Gastrocnemius medialis (tissue), 4 donors: ENCODE data around the gene CSF1. TPM values are rescaled to one million over a fixed set of nuclear protein-coding genes. Genes with fewer than 3 reads are reported as not detected.

Experiments
- ATAC-seq, 2 donors: fragments of 150-250 bp; one replicate each; pipeline ENCODE4 v1.9.1; 2016
- DNase-seq, 2 donors: peaks; one replicate each; pipeline ENCODE4 v3.0.0-alpha.2; 2019
- H3K27ac ChIP-seq, 4 donors: fragments of 200-600 bp; sonication (generic); 1 replicate in 1 of 4; 2 replicates in 3 of 4; pipeline ENCODE4 v1.5.1; 2016 to 2018; ENCODE audit warnings: mild to moderate bottlenecking in 2 of 4, moderate library complexity in 1 of 4
- H3K27me3 ChIP-seq, 3 donors: fragments of 200-600 bp; sonication (generic) in 2 of 3; 1 replicate in 1 of 3; 2 replicates in 2 of 3; pipeline versions ENCODE4 v1.5.1 to v1.6.0; 2016 to 2019; ENCODE audit warnings: mild to moderate bottlenecking in 1 of 3, moderate library complexity in 1 of 3
- H3K36me3 ChIP-seq, 2 donors: fragments of 200-600 bp; sonication (generic) in 1 of 2; one replicate each; pipeline ENCODE4 v1.5.1; 2017 to 2018
- H3K4me1 ChIP-seq, 2 donors: fragments of 200-600 bp; sonication (generic) in 1 of 2; one replicate each; pipeline ENCODE4 v1.5.1; 2016 to 2017; ENCODE audit warnings: mild to moderate bottlenecking in 2 of 2
- H3K4me3 ChIP-seq, 4 donors: fragments of 200-600 bp; sonication (generic) in 3 of 4; 1 replicate in 1 of 4; 2 replicates in 3 of 4; pipeline ENCODE4 v1.5.1; 2016 to 2019; ENCODE audit warnings: mild to moderate bottlenecking in 2 of 4
- H3K9me3 ChIP-seq, 3 donors: fragments of 200-600 bp; sonication (generic) in 2 of 3; 1 replicate in 1 of 3; 2 replicates in 2 of 3; pipeline ENCODE4 v1.5.1; 2016 to 2019
- POLR2A ChIP-seq, 2 donors: fragments of 450-650 bp; IDR thresholded peaks; one replicate each; pipeline ENCODE4 v1.6.1; 2017; ENCODE audit warnings: antibody characterized with exemption in 2 of 2, mild to moderate bottlenecking in 2 of 2, moderate library complexity in 2 of 2
- in situ Hi-C, 4 donors: fragments of 200-750 bp; cut with MboI; loops; one replicate each; pipeline versions ENCODE4 v1.15.0 to v1.8.0; 2017; ENCODE audit warnings: low sequenced_read_pairs in 4 of 4
- intact Hi-C: fragments of 100-400 bp; cut with DNase I; formaldehyde crosslinking; loops from one replicate; pipeline ENCODE4 v1.15.1; 2023; ENCODE audit warnings: low total_unique reads
- total RNA-seq, 4 donors: library from RNA; depleted of rRNA; stranded (reverse); fragments of >200 nt; gene quantifications; one replicate each; pipeline versions ENCODE4 v1.1.0 to v1.2.3, GENCODE V29; 2016
- TF ChIP-seq, protein P1 (sequence below), 5 experiments: fragments of 450-650 bp in 3 of 5; fragments of 200-600 bp in 2 of 5; sonication (generic) in 2 of 5; IDR thresholded peaks in 4 of 5; conservative IDR thresholded peaks in 1 of 5; 1 replicate in 4 of 5; 2 replicates in 1 of 5; pipeline ENCODE4 v1.5.1; 2016 to 2019; ENCODE audit warnings: antibody characterized with exemption in 5 of 5, mild to moderate bottlenecking in 3 of 5, moderate library complexity in 3 of 5

Gene CSF1
- total RNA-seq, 4 donors from 2014 or later, result 14.6 to 31.1 (median 19.6) TPM

DNA sequence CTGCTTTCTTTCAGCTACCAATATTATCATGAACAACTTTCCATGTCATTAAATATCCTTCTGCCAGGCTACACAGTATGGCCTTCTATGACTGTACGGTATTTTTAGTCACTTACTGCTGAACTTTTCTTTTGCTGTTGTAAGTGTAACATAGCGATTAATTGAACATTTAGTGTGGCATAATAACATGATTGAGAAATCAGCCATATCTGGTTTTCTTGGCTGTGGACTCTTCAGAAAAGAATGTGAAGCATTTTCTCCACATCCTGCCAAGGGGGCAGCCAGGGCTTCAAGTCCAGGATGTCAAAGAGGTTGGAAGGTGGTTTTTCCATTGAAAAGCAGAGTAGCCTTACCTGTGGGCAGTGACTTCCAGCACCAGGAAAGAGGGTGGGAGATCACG, 65.1 kb downstream of the CSF1 start:
- no peak for TF ChIP-seq POLR2A (IDR thresholded peaks at IDR 0.05)
- TF ChIP-seq, protein P1, sequence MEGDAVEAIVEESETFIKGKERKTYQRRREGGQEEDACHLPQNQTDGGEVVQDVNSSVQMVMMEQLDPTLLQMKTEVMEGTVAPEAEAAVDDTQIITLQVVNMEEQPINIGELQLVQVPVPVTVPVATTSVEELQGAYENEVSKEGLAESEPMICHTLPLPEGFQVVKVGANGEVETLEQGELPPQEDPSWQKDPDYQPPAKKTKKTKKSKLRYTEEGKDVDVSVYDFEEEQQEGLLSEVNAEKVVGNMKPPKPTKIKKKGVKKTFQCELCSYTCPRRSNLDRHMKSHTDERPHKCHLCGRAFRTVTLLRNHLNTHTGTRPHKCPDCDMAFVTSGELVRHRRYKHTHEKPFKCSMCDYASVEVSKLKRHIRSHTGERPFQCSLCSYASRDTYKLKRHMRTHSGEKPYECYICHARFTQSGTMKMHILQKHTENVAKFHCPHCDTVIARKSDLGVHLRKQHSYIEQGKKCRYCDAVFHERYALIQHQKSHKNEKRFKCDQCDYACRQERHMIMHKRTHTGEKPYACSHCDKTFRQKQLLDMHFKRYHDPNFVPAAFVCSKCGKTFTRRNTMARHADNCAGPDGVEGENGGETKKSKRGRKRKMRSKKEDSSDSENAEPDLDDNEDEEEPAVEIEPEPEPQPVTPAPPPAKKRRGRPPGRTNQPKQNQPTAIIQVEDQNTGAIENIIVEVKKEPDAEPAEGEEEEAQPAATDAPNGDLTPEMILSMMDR (IDR thresholded peaks at IDR 0.05 in 4 of 5, conservative IDR thresholded peaks at IDR 0.05 in 1 of 5), result no peak
- Histone ChIP-seq H3K27ac (no peak overlapping the region), H3K9me3 (no peaks in the 10 kb centered on the region), H3K27me3 (no peaks in the 10 kb centered on the region), H3K4me3 (no peak overlapping the region), H3K4me1 (peaks cover 11 to 14% of the 10 kb centered on the region in 2 donors), H3K36me3 (no peaks in the 10 kb centered on the region)
- intact Hi-C loops, result no loop called here
- ATAC-seq (peak in 1 of 2 donors; percentile 44), DNase-seq (no peak)
- in situ Hi-C loops, result loop anchor here in 1 of 4 donors (5.0 kb wide), 1 partner anchor 198 kb away; no protein-coding TSS in a partner anchor

DNA sequence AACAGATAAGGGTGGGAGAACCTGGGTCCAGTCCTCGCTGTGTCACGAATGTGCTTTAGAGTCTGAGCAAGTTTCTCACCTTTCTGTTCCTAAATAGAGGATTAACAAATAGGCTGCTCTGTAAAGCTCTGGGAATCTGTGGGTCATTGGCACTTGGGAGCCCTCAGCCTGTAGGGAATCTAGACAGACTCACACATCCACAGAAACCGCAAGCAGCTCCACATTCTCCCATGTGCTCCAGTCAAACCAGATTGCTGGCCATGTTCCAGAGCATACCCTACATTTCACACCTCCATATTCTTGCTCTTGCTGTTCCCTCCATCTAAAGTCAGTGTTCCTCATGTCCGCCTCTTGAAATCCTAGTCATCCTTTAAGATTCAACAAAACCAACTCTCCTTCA, 66.1 kb downstream of the CSF1 start:
- Histone ChIP-seq H3K9me3 (no peaks in the 10 kb centered on the region), H3K36me3 (no peaks in the 10 kb centered on the region), H3K27ac (peak overlapping the region in 3 of 4 donors; percentile 24 to 43 (median 36)), H3K4me3 (no peak overlapping the region), H3K4me1 (peaks cover 14 to 19% of the 10 kb centered on the region in 2 donors), H3K27me3 (no peaks in the 10 kb centered on the region)
- ATAC-seq, result no peak
- TF ChIP-seq, protein P1 (IDR thresholded peaks at IDR 0.05 in 4 of 5, conservative IDR thresholded peaks at IDR 0.05 in 1 of 5), result no peak
- no peak for TF ChIP-seq POLR2A (IDR thresholded peaks at IDR 0.05)
- no peak for DNase-seq
- in situ Hi-C loops, result loop anchor here in 1 of 4 donors (5.0 kb wide), 1 partner anchor 199 kb away; no protein-coding TSS in a partner anchor
- intact Hi-C loops, result no loop called here

DNA sequence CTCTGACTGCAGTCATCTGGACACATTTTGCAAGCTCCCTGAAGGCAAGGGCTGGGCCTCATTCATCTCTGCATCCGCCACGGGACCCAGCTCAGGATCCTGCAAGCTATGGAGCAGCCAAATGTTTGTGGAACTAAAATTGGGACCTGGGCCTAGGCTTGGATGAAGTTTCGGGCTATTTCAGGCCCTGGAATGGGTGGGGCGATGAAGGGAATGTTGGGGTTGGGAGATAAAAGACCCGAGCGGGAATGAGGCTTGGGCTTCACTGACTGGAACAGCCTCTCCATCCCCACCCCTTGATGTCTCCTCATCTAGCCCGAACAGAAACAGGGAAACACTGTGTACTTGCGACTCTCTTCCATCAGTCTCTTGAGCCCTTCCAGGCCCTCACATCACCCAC, 66.6 kb downstream of the CSF1 start:
- TF ChIP-seq, protein P1 (IDR thresholded peaks at IDR 0.05 in 4 of 5, conservative IDR thresholded peaks at IDR 0.05 in 1 of 5), result no peak
- no peak for TF ChIP-seq POLR2A (IDR thresholded peaks at IDR 0.05)
- no peaks in the 10 kb centered on the region for H3K9me3 ChIP-seq
- H3K36me3 ChIP-seq, result no peaks in the 10 kb centered on the region
- intact Hi-C loops (no loop called here), in situ Hi-C loops (loop anchor here in 1 of 4 donors (5.0 kb wide), 1 partner anchor 200 kb away; no protein-coding TSS in a partner anchor)
- no peaks in the 10 kb centered on the region for H3K27me3 ChIP-seq
- peak overlapping the region in 3 of 4 donors; percentile 24 to 43 (median 36) for H3K27ac ChIP-seq
- H3K4me1 ChIP-seq, result peaks cover 14 to 19% of the 10 kb centered on the region in 2 donors
- ATAC-seq (peak; percentile 40 to 55), DNase-seq (peak in 1 of 2 donors; percentile 50)
- H3K4me3 ChIP-seq, result no peak overlapping the region

DNA sequence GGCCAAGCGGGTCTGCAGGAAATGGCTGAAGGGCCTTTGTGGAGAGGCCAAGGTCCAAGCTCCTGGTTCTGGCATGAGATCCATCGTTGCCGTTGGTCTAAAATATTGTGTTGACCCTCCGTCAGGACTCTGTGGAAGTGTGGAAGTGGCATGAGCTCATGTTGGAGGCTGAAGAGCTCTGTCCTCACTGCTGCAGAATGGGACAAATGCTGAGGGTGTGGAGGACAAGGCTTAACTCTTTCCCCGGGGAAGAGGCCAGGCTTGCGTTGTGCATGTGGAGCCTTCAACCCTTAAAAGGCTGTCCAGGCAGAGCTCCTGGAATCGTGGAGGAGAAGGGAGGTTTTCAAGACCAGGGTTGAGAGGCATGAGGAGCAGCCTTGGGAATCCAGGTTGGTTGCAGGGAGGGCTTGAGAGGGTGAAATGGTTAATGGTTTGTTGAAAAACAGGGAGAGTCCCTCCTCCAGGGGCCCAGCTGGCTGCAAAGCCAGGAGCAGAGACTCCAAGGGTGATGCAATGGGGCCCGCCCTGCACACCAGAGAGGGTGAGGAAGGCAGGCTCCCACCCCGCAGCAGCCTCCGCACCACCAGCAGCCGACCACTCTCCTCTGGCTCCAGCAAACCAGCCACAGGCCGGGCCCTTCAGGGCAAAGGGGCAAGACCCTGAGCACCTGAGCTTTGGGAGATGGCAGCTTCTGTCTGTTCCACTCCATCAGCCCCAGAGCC, 67.2 kb downstream of the CSF1 start:
- H3K4me1 ChIP-seq, result peaks cover 14 to 19% of the 10 kb centered on the region in 2 donors
- DNase-seq, result peak in 1 of 2 donors; percentile 58

More for the DNA sequence above, 67.2 kb downstream of the CSF1 start:
- H3K27me3 ChIP-seq, result no peaks in the 10 kb centered on the region
- H3K27ac ChIP-seq, result peak overlapping the region; percentile 24 to 49 (median 35)
- ATAC-seq, result peak in 1 of 2 donors; percentile 34
- in situ Hi-C loops (loop anchor here in 1 of 4 donors (5.0 kb wide), 1 partner anchor 201 kb away; no protein-coding TSS in a partner anchor), intact Hi-C loops (no loop called here)
- no peaks in the 10 kb centered on the region for H3K9me3 ChIP-seq
- TF ChIP-seq, protein P1 (IDR thresholded peaks at IDR 0.05 in 4 of 5, conservative IDR thresholded peaks at IDR 0.05 in 1 of 5), result no peak
- no peak for TF ChIP-seq POLR2A (IDR thresholded peaks at IDR 0.05)
- H3K4me3 ChIP-seq, result no peak overlapping the region
- no peaks in the 10 kb centered on the region for H3K36me3 ChIP-seq
